WERI-Rb-1 (cell line): ENCODE results near the gene N4BP2.

ENCODE experiments used
- DNase-seq: peaks from one replicate; pipeline ENCODE4 v3.0.0-alpha.2; 2020
- H3K27ac ChIP-seq: fragments of 250-450 bp; sonication (Bioruptor Pico); 2 replicates; pipeline ENCODE4 v1.5.1; 2020; ENCODE audit warnings: mild to moderate bottlenecking, moderate library complexity
- H3K27me3 ChIP-seq: fragments of 250-450 bp; sonication (Bioruptor Pico); 2 replicates; pipeline ENCODE4 v1.5.1; 2021; ENCODE audit warnings: mild to moderate bottlenecking, low read depth, moderate library complexity; ENCODE audit not compliant: insufficient read depth, severe bottlenecking
- H3K36me3 ChIP-seq: fragments of 250-450 bp; sonication (Bioruptor Pico); 2 replicates; pipeline ENCODE4 v1.5.1; 2020; ENCODE audit warnings: mild to moderate bottlenecking, moderate library complexity
- H3K4me3 ChIP-seq: 2 replicates; pipeline ENCODE4 v1.5.1; 2011; ENCODE audit warnings: low read depth, mild to moderate bottlenecking, control low read depth, low read length
- H3K9me3 ChIP-seq: fragments of 250-450 bp; sonication (Bioruptor Pico); 2 replicates; pipeline ENCODE4 v1.5.1; 2021; ENCODE audit warnings: mild to moderate bottlenecking, moderate library complexity; ENCODE audit not compliant: severe bottlenecking
- CTCF ChIP-seq: IDR thresholded peaks from 2 replicates; pipeline ENCODE4 v1.5.1; 2011; ENCODE audit warnings: low read depth, mild to moderate bottlenecking, control low read depth, inconsistent platforms, low read length

N4BP2 gene

GRCh38 chr4:40206426-40206825, 149.8 kb downstream of the N4BP2 start:
- Histone ChIP-seq H3K36me3 (no peaks in the 10 kb centered on the region), H3K27me3 (no peaks in the 10 kb centered on the region), H3K4me3 (no peak overlapping the region), H3K27ac (no peak overlapping the region), H3K9me3 (no peaks in the 10 kb centered on the region)
- no peak for DNase-seq
- no peak for TF ChIP-seq CTCF
